Stimulated activated CD4-positive, alpha-beta T cell treated with anti-CD3 and anti-CD28 coated beads, Interleukin-1b, Interleukin-23, amount 100 ng/mL, for 48 hours (primary cell): ENCODE measurements around the gene SLC7A14.

Experiments
- DNase-seq: peaks from one replicate; pipeline ENCODE4 v3.0.0-alpha.2; 2020

The SLC7A14 gene

GRCh38 chr3:170494766-170495165, 91.1 kb downstream of the SLC7A14 start:
- no peak for DNase-seq

DNA sequence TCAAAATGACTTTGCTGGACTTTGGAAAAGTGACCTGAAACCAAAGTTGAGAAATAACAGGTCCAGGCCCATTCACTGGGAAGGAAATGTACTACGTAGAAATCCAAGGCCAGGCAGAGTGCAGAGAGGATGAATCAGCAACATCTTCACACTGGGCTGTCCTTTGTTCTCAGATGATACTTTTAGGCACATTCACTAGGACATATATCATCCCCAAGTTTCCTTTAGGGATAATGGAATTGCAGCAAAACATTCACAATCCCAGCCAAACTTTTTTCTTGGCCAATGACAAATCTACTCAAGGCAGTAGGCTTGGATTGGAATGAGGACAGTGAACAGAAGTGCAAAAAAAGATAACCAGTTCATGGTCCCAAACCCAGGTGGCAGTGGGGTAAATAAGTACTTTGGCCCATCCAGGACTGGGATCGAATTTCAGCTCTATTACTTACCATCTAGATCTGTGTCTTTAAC, 92.1 kb downstream of the SLC7A14 start:
- no peak for DNase-seq

- no peak for DNase-seq
Observed at GRCh38 chr3:170491901-170492300, 94.0 kb downstream of the SLC7A14 start.

DNA sequence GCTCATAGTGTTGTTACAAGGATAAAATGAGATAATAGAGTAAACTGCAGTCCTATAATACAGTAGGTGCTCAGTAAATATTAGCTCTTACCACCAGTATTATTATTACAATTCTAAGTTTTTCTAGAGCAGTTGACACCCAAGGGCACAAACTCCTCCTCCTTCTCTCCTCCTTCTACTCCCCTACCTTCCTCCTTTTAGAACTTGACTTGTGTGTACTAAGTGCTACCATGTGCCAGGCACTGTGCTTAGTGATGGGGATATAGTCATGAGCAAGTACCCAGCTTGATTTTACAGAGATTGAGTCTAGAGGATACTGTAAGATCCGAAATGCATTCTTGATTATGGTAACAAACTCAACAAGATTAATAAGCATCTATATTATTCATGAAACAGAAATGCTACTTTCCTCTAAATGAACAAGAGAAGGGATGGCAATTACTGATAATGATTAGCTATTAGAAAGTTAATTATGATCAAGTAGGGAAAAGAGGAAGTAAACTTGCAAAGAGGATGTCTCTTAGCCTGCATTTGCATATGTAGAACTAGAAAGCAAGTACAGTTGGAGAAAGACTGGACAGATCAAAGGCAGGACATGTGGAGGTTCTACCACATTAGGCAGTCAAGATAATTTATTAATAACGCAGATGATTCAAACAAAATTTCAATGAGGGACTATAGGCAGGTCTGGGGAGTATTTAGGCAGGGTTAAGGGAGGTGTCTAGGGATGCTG, 94.9 kb downstream of the SLC7A14 start:
- DNase-seq, result no peak

DNA sequence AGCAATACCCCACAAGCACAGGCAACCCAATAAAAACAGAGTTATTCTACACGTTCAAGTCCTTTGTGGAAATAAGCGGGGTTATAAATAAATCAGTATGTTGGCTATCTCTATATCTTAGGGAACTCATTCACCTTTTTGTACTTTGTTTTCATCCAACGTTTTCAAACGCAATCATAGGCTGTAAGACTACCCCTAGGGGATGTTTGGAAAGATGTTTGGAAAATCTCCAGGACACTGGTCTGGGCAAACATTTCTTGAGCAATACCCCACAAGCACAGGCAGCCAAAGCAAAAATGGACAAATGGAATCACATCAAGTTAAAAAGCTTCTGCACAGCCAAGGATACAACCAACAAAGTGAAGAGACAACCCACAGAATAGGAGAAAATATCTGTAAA, 97.1 kb downstream of the SLC7A14 start:
- no peak for DNase-seq

DNA sequence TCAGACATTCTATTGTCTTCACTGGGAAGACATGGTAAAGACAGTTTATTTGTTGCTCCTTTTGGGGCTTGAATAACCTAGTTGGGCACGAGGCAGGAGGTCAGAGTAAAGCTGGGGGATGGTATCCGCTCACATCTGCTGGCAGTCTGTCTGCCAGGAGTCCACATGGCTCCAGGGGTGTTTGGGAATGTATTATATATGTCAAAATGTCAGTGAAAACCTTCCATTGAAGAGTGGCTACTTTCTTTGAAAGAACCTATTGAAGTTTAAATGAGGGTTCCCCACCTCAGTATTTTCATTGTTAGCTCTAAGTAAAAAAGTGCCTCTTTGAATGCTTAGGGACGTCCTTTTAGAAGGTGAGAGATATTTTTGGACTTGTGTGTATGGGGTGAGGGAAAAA, 98.8 kb downstream of the SLC7A14 start:
- DNase-seq, result no peak

DNA sequence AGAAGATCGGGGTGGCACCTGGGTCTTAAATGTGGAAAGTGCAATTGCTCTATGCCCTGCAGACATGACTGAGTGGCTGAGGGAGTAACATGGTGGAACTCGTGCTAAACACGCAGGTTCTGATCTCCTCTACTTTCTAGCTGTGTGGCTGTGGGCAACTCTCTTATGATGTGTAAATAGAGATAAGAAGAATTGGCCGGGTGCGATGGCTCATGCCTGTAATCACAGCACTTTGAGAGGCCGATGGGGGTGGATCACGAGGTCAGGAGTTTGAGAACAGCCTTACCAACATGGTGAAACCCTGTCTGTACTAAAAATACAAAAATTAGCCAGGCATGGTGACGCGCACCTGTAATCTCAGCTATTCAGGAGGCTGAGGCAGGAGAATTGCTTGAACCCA, 99.5 kb downstream of the SLC7A14 start:
- DNase-seq, result no peak

- no peak for DNase-seq
Observed at GRCh38 chr3:170485696-170486095, 100.2 kb downstream of the SLC7A14 start.

DNA sequence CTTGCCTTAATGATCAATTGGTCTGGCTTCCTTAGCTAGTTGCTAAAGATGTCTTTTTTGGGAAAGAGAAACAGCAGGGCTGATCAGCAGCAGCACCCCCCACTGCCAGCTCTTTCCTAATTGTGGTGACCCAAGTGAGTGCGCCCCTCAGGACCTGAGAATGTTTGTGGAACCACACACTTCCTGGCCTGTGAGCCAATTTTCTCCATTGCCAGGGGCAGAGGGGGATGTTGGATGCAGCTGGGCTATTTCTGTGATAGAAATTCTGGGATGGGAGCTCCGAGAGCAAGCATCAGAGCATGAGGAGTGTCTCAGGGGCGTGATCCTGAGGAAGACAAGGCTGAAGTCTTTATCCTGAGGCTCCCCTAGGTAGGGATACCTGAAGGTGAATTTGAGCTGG, 100.6 kb downstream of the SLC7A14 start:
- DNase-seq, result no peak

DNA sequence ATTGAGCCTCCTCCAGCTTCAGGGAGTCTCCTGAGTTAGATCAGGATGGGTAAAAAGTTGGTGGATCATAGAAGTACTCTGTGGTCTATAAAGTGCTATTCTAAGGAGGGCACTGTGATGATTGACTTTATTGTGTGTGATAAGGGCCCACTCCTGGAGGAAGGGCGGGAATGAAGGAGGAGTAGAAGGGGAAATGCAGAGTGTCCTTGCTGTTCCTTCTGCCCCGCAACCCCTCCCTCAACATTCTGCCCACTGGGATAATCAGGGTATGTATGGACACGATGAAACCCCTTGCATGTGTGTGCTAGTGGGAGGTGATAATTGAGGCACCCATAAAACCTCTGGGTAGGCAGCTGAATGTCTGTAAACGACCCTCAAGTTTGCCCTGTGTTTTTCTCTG, 101.0 kb downstream of the SLC7A14 start:
- DNase-seq, result no peak

DNA sequence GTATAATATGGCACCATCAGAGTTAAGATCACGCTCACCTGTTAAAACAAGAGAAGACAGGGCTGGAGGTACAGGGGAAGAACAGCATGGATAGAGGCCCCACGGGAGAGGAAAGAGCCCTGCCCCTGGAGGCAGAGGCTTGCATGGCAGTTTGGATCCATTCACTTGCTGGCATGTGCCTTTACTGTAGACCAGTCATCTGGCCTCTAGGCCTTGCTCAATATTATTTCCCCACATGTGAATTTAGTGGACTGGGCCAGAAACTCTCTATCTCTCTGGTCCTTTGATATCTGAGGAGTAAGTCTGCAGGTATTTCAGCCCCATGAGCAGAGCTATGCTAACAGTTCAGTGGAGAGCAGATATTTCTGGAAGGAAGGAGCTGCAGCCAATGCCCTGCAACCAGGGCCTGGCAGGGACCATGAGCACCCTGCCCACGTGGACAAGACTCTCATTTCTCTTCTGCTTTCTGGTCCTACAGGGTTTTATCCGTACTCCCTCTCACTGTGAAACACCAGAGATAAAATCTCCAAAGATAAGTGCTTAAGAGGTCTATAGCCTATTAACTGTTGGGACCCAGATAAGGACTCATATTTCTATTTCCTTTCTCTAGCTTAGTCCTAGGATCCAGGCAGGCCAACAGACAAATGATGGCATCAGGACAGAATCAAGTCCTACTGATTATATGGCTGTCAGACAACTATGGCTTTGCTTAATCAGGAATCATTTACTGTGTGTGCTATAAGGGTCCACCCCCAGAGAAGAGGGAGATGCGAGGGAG, 102.2 kb downstream of the SLC7A14 start:
- no peak for DNase-seq

DNA sequence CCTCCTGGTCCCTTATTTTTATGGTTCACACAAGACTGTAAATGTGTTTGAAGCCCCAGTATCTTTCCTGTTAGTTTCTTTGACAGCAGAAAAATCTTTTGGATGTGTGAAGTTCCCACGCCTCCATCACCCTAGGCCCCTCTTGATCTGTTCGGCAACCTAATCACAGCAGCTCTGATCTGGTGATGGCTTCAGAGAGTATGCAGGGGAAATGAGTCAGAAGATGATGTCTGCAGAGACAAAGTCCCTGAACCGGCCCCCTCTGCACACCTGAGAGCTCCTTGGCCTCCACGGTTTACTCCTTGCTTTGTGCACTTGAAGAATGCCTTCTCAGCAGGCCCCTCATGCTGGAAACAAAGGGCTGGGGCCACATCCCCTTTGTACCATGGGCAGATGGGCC, 103.7 kb downstream of the SLC7A14 start:
- DNase-seq, result no peak

- no peak for DNase-seq
Observed at GRCh38 chr3:170480111-170480510, 105.8 kb downstream of the SLC7A14 start.

- DNase-seq, result no peak
Observed at GRCh38 chr3:170477395-170477794, 108.5 kb downstream of the SLC7A14 start.

DNA sequence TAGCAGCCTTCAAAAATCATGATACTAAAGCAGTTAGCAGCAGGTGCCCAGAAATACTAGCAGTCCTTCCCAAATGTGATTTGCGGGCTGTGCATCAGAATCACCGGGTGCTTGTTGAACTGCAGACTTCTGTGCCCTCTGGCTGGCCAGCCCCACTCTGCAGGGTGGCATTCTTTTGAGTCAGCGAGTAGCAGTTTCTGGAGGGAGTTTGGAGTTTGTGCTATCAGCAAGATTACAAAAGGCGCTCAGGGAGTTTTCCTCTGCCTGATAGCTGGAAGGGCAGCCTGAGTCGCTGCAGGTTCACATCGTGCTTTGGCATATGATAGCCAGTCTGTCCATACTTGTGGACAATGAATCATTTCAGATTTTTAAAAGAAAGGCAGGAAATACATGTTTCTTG, 109.6 kb downstream of the SLC7A14 start:
- DNase-seq, result no peak

- DNase-seq, result no peak
Observed at GRCh38 chr3:170475092-170475685, 110.7 kb downstream of the SLC7A14 start.

GRCh38 chr3:170473358-170473757, 112.5 kb downstream of the SLC7A14 start:
- DNase-seq, result no peak

DNA sequence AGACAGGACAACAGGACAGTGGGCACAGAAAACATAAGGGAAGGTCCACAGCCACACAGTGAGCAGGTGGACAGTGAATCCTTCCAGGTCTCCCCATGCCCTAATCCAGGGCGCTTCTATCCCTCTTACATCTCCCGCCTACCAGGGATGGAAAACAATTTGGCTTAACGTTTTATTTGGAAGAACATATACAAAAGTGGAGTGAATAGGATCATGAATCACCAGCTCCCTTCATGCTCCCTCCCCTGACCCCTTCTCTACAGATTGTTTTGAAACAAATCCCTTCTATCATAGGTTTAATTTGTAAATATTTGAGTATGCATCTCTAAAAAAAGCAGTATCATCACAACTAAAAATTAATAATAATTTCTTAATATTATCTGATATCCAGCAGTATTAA, 114.7 kb downstream of the SLC7A14 start:
- no peak for DNase-seq

GRCh38 chr3:170470063-170471016, 115.5 kb downstream of the SLC7A14 start:
- DNase-seq, result no peak

GRCh38 chr3:170469151-170470062, 116.5 kb downstream of the SLC7A14 start:
- no peak for DNase-seq

DNA sequence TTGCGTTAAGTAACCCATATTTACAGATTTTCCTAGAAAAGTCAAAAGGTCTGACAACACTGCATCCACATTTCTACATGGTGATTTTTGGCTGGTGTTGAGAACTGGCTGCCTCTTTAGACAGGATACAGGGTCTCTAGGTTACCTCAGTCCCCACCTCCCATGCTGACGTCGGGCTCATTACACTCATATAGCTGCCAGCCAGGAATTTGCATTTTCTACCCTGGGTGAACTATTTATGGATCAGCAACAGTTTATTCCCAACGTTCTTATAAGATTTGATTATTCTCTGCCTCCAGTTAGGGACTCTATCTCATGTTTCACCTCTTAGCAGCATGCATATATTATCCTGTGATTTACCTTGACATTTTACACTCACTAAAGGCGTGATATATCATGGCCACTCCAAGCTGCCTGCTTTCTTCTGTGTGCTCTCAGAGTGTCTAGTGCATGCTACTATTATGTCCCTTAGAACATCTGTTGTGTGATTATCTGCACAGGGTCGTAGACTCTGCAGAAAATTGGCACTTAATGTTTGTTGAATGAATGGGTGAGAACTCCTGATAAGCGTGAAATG, 118.2 kb downstream of the SLC7A14 start:
- DNase-seq, result no peak
